MG63 (cell line): ENCODE data around the gene OR7A17. TPM values are rescaled to one million over a fixed set of nuclear protein-coding genes. Genes with fewer than 3 reads are reported as not detected.

Experiments
- DNase-seq: peaks from one replicate; pipeline ENCODE4 v3.0.0-alpha.2; 2020
- H3K27me3 ChIP-seq: fragments of 250-450 bp; sonication (Bioruptor Pico); 2 replicates; pipeline ENCODE4 v1.5.1; 2020; ENCODE audit warnings: mild to moderate bottlenecking, moderate library complexity
- H3K36me3 ChIP-seq: fragments of 250-450 bp; sonication (Bioruptor Pico); 2 replicates; pipeline ENCODE4 v1.5.1; 2020; ENCODE audit warnings: mild to moderate bottlenecking, moderate library complexity
- H3K4me3 ChIP-seq: fragments of 250-450 bp; sonication (Bioruptor Pico); 2 replicates; pipeline ENCODE4 v1.5.1; 2020; ENCODE audit warnings: mild to moderate bottlenecking, moderate library complexity
- H3K9me3 ChIP-seq: fragments of 250-450 bp; sonication (Bioruptor Pico); 2 replicates; pipeline ENCODE4 v1.5.1; 2020; ENCODE audit warnings: mild to moderate bottlenecking, moderate library complexity
- total RNA-seq: library from RNA; depleted of rRNA; stranded (reverse); fragments of >200 nt; shearing (Covaris generic); gene quantifications from 2 replicates; pipeline ENCODE4 v1.2.3, GENCODE V29; 2014; ENCODE audit warnings: low replicate concordance; rRNA removed

Gene OR7A17
- not detected in 2 replicates for total RNA-seq

DNA sequence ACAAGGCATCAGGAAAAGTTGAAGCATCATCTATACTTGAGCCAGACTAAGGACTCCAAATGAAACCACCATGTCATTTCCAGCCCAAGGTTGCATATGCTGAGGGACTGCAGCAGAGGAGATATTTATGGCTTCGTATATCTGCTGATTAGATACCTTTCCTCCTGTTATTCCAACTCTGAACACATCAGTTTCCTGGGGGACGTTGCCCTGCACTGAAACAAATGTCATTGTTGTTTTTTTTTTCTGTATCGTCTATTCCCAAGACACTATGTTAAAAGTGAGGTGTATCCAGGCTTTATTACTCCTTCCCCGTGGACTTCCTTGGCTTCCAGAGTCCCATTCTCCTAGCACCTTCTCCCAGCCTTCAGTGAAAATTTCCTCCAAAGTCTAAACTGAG, at the start of gene OR7A17:
TSS of gene OR7A17 (minus strand) at position 101 of the 400 bp plus-strand sequence. CDS start 4,777 bp downstream, outside the sequence.
- no peak within 1 kb of the TSS for H3K4me3 ChIP-seq
- no peaks in the 10 kb centered on the region for H3K9me3 ChIP-seq

DNA sequence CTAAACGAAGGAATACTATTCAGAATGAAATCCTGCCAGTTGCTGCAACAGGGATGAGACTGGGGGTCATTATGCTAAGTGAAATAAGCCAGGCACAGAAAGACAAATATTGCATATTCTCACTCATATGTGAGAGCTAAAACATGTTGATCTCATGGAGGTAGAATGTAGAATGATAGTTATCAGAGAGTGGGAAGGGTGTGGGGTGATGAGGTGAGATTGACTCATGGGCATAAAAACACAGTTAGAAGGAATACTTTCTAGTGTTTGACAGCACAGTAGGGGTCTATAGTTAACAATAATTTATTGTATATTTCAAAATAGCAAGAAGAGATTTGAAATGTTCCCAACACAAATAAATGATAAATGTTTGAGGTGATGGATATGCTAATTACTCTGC, 47.6 kb upstream of the OR7A17 start:
- no peak for DNase-seq
- H3K36me3 ChIP-seq, result no peaks in the 10 kb centered on the region
- H3K27me3 ChIP-seq, result peaks cover 5% of the 10 kb centered on the region
- no peaks in the 10 kb centered on the region for H3K9me3 ChIP-seq
- H3K4me3 ChIP-seq, result no peak overlapping the region

More for the DNA sequence above, at the start of gene OR7A17:
- peaks cover 6% of the 10 kb centered on the region for H3K27me3 ChIP-seq
- H3K36me3 ChIP-seq, result no peaks in the 10 kb centered on the region
- no peak for DNase-seq

DNA sequence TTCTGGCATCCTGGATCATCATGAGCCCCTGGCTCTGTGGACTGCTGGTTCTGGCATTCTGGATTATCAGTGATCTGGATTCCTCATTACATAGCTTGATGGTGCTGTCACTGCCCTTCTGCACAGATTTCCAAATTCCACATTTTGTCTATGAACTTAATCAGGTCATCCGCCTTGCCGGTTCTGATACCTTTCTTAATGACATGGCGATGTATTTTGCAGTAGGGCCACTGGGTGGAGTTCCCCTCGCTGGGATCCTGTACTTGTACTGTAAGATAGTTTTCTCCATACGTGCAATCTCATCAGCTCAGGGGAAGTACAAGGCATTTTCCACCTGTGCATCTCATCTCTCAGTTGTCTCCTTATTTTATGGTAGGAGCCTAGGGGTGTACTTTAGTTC, 30.9 kb upstream of the OR7A17 start:
- no peak overlapping the region for H3K4me3 ChIP-seq
- H3K36me3 ChIP-seq, result no peaks in the 10 kb centered on the region
- no peaks in the 10 kb centered on the region for H3K9me3 ChIP-seq
- peaks cover 18% of the 10 kb centered on the region for H3K27me3 ChIP-seq
- no peak for DNase-seq

DNA sequence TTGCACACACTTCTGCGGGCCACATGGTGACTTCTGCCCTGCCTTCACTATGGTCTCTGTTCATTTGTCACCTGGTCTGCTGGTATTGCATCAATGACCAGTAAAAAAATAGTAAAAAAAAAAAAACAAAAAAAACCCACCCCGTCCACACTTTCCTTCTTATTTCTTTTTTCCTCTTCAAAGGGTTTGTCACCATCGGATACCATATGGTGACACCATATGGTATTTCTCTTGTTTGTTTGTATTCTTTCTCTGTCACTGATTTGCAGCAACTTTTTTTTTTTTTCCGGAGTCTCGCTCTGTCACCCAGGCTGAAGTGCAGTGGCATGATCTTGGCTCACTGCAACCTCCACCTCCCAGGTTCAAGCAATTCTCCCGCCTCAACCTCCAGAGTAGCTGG, 29.2 kb upstream of the OR7A17 start:
- DNase-seq, result no peak
- H3K36me3 ChIP-seq, result no peaks in the 10 kb centered on the region

DNA sequence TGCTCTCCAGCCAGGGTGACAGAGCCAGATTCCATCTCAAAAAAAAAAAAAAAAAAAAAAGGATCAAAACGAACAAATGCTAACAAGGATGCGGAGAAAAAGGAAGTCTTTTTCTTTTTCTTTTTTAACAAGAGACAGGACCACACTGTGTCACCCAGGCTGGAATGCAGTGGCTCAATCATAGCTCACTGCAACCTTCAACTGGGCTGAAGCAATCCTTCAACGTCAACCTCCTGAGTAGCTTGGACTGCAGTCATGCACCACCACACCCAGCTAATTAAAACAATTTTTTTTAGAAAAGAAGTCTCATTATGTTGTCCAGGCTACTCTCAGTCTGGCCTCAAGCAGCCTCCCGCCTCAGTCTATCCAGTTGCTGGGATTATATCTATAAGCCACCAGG, 20.8 kb upstream of the OR7A17 start:
- peaks cover 8% of the 10 kb centered on the region for H3K27me3 ChIP-seq
- DNase-seq, result no peak
- H3K4me3 ChIP-seq, result no peak overlapping the region
- H3K36me3 ChIP-seq, result no peaks in the 10 kb centered on the region
- H3K9me3 ChIP-seq, result no peaks in the 10 kb centered on the region

More for the DNA sequence above, 29.2 kb upstream of the OR7A17 start:
- H3K9me3 ChIP-seq, result no peaks in the 10 kb centered on the region
- peaks cover 15% of the 10 kb centered on the region for H3K27me3 ChIP-seq
- no peak overlapping the region for H3K4me3 ChIP-seq

DNA sequence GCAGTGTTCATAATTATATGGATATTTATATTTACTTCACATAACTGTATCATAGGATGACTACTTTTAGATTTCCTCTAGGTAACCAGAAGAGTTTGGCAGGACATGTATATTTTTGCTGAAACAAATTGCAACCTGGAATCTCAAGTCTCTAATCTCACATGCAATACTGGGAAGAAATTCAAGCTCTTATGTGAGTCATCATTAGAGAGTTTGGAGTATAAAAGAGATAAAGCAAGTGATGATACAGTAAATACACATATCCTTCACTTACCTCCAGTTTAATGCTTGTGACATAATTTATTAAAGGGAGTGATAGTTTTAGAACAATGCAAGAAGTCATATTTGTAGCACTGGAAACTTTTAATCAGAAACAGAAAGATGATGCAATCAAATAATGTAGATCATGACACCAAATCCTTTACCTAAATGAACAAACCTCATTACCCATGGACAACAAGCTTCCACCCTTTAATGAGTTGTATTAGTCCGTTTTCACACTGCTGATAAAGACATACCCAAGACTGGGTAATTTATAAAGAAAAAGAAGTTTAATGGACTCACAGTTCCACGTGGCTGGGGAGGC, 15.8 kb upstream of the OR7A17 start:
- Histone ChIP-seq H3K9me3 (no peaks in the 10 kb centered on the region), H3K27me3 (peaks cover 8% of the 10 kb centered on the region), H3K36me3 (no peaks in the 10 kb centered on the region), H3K4me3 (no peak overlapping the region)
- no peak for DNase-seq

DNA sequence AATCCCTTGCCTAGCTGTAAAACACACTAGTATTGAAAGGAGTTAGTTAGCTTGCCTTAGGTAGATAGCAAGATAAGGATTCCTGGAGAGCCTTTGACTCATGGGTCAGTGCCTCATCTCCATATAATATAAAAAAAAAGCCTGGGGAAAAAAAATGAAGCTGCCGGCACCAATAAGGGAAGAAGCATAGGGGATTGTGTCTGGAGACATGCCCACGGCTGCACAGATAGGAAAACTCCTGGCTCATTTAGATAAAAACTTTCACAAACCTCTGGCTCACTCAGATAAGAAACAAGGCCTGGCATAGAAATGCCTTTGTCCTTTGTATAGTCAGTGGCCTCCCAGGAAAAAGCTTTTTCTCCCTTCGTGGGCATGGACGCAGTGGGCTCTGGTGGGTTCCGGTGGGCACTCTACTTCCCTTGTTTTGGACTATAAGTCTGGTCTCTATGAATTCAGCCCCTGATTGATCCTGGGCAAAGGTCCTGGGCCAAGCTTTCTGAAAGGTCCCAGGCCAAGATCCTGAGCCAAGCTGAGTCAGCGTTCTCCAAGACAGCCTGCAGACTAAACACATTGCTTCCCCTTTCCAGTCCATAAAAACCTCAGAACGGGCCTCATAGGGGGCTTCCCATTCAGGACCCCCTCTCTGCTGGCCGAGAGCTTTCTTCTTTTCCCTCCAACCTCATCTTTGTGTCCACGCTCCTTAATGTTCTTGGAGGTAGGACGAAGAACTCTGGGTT, 4.9 kb upstream of the OR7A17 start:
- peaks cover under 1% of the 10 kb centered on the region; the same call in 1 of the 2 replicates for H3K9me3 ChIP-seq
- no peak overlapping the region for H3K4me3 ChIP-seq
- H3K36me3 ChIP-seq, result no peaks in the 10 kb centered on the region
- no peak for DNase-seq
- H3K27me3 ChIP-seq, result peaks cover 4% of the 10 kb centered on the region; the same call in 1 of the 2 replicates

DNA sequence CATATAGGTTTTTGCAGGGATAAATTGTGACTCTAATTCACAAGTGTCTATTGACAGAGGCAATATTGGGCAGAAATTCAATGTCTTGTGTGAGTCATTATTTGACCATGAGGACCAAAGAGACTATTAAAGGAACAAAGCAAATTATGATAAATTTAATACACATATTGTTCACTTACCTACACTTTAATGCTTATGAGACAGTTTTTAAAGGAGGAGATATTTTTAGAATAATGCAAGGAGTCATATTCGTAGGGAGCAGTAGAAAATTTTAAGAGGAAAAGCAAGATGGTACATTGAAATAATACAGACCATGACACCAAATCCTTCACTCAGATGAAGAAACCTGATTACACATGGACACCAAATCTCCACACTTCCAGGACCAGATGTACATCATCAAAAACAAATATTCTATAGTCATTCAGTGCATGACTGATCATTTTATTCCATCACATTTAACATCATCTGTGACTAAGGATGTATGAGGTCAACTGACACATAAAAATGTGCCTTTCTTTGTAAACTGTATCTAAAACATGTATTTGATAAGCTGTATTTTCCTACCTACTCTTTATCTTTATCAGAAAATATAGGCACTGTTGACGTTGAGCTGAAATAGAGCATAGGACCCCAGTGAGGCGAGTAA, 4.2 kb upstream of the OR7A17 start:
- no peaks in the 10 kb centered on the region for H3K36me3 ChIP-seq
- no peak overlapping the region for H3K4me3 ChIP-seq
- no peak for DNase-seq
- no peaks in the 10 kb centered on the region; the same call in 1 of the 2 replicates for H3K27me3 ChIP-seq
- H3K9me3 ChIP-seq, result no peaks in the 10 kb centered on the region

DNA sequence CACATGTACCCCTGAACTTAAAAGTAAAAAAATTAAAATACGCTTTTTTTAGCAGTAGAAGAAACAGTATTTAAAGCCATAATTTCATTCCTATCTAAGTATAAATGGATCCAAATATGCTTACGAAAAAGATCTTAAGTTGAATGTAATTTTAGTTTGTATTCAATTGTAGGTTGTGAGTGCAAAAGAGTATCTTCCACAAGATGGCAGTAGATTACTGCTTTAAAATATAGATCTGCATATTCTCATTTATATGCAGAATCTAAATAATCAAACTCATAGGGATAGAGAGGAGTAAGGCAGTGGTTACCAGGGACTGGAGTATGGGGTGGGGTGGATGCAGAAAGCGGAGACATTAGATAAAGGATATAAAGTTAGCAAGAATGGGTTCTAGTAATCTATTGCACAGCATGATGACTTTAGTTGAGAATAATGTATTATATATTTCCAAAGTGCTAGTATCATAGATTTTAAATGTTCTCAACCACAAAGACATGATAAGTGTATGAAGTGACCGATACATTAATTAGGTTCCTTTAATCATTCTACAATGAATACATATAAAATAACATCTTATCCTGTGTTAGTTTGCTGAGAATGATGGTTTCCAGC, 14.2 kb downstream of the OR7A17 start:
- Histone ChIP-seq H3K27me3 (peaks cover 26% of the 10 kb centered on the region), H3K4me3 (no peak overlapping the region), H3K9me3 (no peaks in the 10 kb centered on the region), H3K36me3 (no peaks in the 10 kb centered on the region)
- no peak for DNase-seq

DNA sequence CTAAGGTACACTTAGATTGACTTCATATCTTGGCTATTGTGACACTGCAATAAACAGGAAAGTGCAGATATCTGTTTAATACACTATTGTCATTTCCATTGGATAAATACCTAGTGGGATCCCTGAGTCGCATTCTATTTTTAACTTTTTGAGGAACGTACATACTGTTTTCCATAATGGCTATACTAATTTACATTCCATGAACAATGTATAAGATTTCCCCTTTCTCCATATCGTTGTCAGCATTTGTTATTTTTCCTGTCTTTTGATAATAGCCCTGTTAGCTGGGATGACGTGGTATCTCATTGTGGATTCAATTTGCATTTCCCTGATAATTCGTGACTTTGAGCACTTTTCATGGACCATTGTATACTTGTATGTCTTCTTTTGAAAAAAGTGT, 17.4 kb downstream of the OR7A17 start:
- H3K36me3 ChIP-seq, result no peaks in the 10 kb centered on the region
- no peak for DNase-seq
- no peak overlapping the region for H3K4me3 ChIP-seq
- H3K9me3 ChIP-seq, result no peaks in the 10 kb centered on the region
- H3K27me3 ChIP-seq, result peaks cover 30% of the 10 kb centered on the region

DNA sequence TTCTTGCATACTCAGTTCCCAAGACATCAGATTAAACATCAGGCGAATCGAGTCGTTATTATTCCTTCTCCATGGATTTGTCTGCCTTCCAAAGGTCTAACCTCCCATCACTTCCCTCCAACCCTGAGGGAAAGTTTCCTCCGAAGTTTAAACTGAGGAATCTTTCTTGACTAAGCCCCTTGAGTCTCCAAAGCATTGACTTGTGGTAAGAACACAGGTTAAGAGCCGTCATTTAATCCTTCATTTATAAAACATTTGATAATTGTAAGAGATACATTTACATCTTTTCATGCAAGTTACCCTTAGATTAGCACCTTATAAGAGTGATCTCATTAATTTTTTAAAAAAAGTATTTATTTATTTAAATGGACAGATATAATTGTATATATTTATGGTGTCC, 37.1 kb downstream of the OR7A17 start, which contains the start of gene OR7A10:
TSS of gene OR7A10 (minus strand) at position 101 of the 400 bp plus-strand sequence. CDS start 7,045 bp downstream, outside the sequence.
- DNase-seq, result no peak
- Histone ChIP-seq H3K27me3 (peaks cover 31% of the 10 kb centered on the region), H3K36me3 (no peaks in the 10 kb centered on the region), H3K9me3 (no peaks in the 10 kb centered on the region), H3K4me3 (no peak within 1 kb of the TSS)

DNA sequence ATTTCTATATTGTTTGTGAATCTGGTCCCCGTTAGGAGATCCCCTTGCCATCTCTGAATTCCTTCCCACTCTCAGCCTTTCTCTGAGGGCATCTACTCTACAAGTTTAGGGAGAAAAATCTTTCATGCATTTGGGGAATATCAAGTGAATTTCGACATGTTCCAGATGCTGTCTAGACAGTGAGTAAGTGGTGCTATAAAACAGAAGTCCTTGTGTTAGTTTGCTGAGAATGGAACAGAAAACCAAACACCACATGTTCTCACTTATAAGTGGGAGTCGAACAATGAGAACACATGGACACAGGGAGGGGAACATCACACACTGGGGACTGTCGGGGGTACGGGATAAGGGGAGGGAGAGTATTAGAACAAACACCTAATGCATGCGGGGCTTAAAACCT, 42.4 kb downstream of the OR7A17 start:
- Histone ChIP-seq H3K36me3 (no peaks in the 10 kb centered on the region), H3K4me3 (no peak overlapping the region), H3K9me3 (no peaks in the 10 kb centered on the region), H3K27me3 (peaks cover 30% of the 10 kb centered on the region)
- no peak for DNase-seq

DNA sequence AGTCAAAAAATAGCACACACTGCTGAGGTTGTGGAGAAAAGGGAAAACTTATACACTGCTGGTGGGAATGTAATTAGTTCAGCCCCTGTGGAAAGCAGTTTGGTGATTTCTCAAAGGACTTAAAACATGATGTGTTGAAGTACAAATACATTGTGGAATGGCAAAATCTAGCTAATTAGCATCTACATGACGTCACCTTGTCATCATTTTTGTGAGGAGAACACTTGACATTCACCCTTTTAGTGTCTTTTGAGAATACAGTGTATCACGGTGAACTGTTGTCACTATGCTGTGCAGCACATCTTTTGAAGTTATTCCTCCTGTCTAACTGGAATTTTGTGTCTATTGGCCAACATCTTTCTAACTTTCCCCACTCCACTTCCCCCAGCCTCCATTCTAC, 42.8 kb downstream of the OR7A17 start:
- no peak for DNase-seq
- Histone ChIP-seq H3K9me3 (no peaks in the 10 kb centered on the region), H3K4me3 (no peak overlapping the region), H3K27me3 (peaks cover 27% of the 10 kb centered on the region), H3K36me3 (no peaks in the 10 kb centered on the region)

DNA sequence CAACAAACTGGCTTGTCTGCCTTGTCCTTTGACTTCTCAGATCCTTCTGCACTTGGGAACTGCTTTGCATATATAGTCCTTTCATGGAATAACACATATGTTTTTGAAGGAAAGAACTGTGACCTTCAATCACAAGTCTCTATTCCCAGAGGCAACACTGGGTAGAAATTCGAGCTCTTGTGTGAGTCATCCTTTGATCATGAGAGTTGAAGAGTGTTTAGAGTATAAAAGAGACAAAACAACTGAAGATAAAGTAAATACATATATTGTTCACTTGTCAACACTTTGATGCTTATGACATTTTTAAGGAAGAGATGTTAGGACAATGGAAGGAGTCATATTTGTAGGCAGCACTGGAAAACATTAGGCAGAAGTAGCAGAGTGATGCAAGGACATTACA, 45.7 kb downstream of the OR7A17 start:
- no peak for DNase-seq
- H3K36me3 ChIP-seq, result no peaks in the 10 kb centered on the region
- H3K27me3 ChIP-seq, result peaks cover 32% of the 10 kb centered on the region
- no peaks in the 10 kb centered on the region for H3K9me3 ChIP-seq
- H3K4me3 ChIP-seq, result no peak overlapping the region

DNA sequence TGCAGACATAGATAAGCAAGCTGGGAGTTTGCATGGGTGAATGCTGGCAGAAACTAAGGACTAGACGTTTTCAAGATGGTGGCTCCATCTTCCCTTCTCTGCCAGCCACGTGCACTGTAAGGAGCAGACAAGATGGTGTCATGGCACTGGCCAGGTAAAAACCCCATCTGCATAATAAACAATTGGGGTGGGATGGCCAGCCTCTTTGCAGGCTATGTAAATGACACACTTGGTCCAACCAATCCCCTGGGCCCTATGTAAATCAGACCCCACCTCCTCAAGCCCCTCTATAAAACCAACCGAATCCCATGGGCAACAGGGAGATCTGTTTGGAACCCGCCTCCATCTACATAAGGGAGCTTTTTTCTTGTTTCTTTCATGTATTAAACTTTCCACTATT, 48.5 kb downstream of the OR7A17 start:
- H3K4me3 ChIP-seq, result no peak overlapping the region
- no peak for DNase-seq
- H3K9me3 ChIP-seq, result no peaks in the 10 kb centered on the region
- peaks cover 28% of the 10 kb centered on the region for H3K27me3 ChIP-seq
- H3K36me3 ChIP-seq, result no peaks in the 10 kb centered on the region

DNA sequence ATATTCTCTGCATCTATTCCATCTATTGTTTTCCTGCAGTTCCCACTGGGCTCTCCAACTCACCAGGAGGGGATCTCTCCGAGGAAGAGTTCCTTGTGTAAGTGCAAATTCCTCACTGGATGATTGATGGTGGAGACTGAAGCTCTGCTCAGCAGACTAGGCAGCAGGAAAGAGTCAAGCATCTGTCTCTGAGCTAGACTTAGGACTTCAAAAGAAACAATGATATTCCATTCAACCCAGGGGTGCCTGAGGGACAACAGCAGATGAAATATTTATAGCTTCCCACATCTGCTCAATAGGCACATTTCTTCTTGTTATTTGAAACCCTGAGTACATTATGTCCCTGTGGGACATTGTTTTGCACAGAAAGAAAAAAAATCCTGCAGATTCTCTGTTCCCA, 50.9 kb downstream of the OR7A17 start, which contains the start of the genes OR7A5 and OR7C1:
TSS of gene OR7A5 (minus strand) at position 175 of the 400 bp plus-strand sequence. CDS start 6,944 bp downstream, outside the sequence.
TSS of gene OR7C1 (minus strand) at position 175 of the 400 bp plus-strand sequence. CDS start 35,049 bp downstream, outside the sequence.
- no peaks in the 10 kb centered on the region for H3K36me3 ChIP-seq
- H3K4me3 ChIP-seq, result no peak within 1 kb of the TSS
- H3K27me3 ChIP-seq, result peaks cover 27% of the 10 kb centered on the region
- H3K9me3 ChIP-seq, result no peaks in the 10 kb centered on the region
- no peak for DNase-seq

DNA sequence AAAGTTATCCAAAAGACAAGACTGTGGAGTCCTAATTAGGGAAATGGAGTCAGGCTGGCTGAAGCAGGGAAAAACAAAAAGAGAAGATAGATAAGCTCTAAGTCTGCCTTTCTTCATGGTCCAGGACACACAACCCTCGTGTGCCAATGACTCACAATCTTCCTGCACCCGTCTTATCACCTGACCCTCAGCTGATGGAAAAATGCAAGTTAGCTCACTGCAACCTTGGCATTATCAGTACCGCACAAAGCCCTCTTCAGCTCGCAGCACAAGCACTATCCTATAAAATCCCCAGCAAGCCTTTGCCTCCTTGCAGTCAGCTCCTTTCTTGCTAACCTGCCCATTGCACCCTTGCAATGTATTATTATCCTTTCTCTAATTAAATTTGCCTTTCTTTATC, 55.2 kb downstream of the OR7A17 start:
- no peaks in the 10 kb centered on the region for H3K36me3 ChIP-seq
- H3K4me3 ChIP-seq, result no peak overlapping the region
- DNase-seq, result no peak

More for the DNA sequence above, 55.2 kb downstream of the OR7A17 start:
- Histone ChIP-seq H3K27me3 (peaks cover 35% of the 10 kb centered on the region), H3K9me3 (no peaks in the 10 kb centered on the region; the same call in 1 of the 2 replicates)
